DOHH2 (cell line): Measurements from ENCODE around the gene GMFB.

Experiments
- H3F3A ChIP-seq: fragments of 200-600 bp; sonication (generic), shearing (Covaris generic); 2 replicates; pipeline ENCODE4 v1.6.0; 2016; ENCODE audit warnings: antibody characterized with exemption, mild to moderate bottlenecking; ENCODE audit not compliant: control insufficient read depth, insufficient read depth
- H3K27ac ChIP-seq: fragments of 200-600 bp; sonication (generic); 2 replicates; pipeline ENCODE4 v1.5.1; 2014; ENCODE audit warnings: low read depth, mild to moderate bottlenecking, low read length, moderate library complexity
- H3K27me3 ChIP-seq: fragments of 200-600 bp; sonication (generic); 2 replicates; pipeline ENCODE4 v1.6.1; 2014; ENCODE audit warnings: mild to moderate bottlenecking, low read length, mixed read lengths; ENCODE audit not compliant: control insufficient read depth
- H3K36me3 ChIP-seq: fragments of 200-600 bp; sonication (generic); 2 replicates; pipeline ENCODE4 v1.6.1; 2014; ENCODE audit warnings: mild to moderate bottlenecking, low read length, moderate library complexity, mixed read lengths; ENCODE audit not compliant: control insufficient read depth
- H3K4me1 ChIP-seq: fragments of 200-600 bp; sonication (generic); 2 replicates; pipeline ENCODE4 v1.6.1; 2014; ENCODE audit warnings: mild to moderate bottlenecking, low read length, mixed read lengths; ENCODE audit not compliant: control insufficient read depth
- H3K4me2 ChIP-seq: fragments of 200-600 bp; sonication (generic); 2 replicates; pipeline ENCODE4 v1.6.0; 2014; ENCODE audit warnings: mild to moderate bottlenecking, low read length, moderate library complexity
- H3K4me3 ChIP-seq: fragments of 200-600 bp; sonication (generic); 2 replicates; pipeline ENCODE4 v1.5.1; 2014; ENCODE audit warnings: mild to moderate bottlenecking, low read length, mixed read lengths
- H3K79me2 ChIP-seq: fragments of 200-600 bp; sonication (generic); 2 replicates; pipeline ENCODE4 v1.6.1; 2014; ENCODE audit warnings: mild to moderate bottlenecking, low read length, mixed read lengths; ENCODE audit not compliant: control insufficient read depth
- H3K9me2 ChIP-seq: fragments of 200-600 bp; sonication (generic); replicated peaks from 2 replicates; pipeline ENCODE4 v1.6.1; 2014; ENCODE audit warnings: mild to moderate bottlenecking, low read length, mixed read lengths; ENCODE audit not compliant: control insufficient read depth
- H3K9me3 ChIP-seq: fragments of 200-600 bp; sonication (generic); 2 replicates; pipeline ENCODE4 v1.6.1; 2014; ENCODE audit warnings: antibody characterized with exemption, low read length, mixed read lengths; ENCODE audit not compliant: control insufficient read depth, insufficient read depth
- H4K20me1 ChIP-seq: fragments of 200-600 bp; sonication (generic); 2 replicates; pipeline ENCODE4 v1.6.0; 2014; ENCODE audit warnings: low read depth, mild to moderate bottlenecking, antibody characterized with exemption, low read length, moderate library complexity; ENCODE audit not compliant: control insufficient read depth, insufficient read depth
- EZH2phosphoT487 ChIP-seq: fragments of 200-600 bp; sonication (generic); IDR thresholded peaks from 2 replicates; pipeline ENCODE4 v1.6.1; 2017; ENCODE audit warnings: borderline replicate concordance, mild to moderate bottlenecking, antibody characterized with exemption, low read length, moderate library complexity, mixed read lengths
- TF ChIP-seq, protein P1 (sequence below): fragments of 200-600 bp; sonication (generic); IDR thresholded peaks from one replicate; pipeline ENCODE4 v1.5.1; 2014; ENCODE audit warnings: antibody characterized with exemption, mild to moderate bottlenecking, low read depth, low read length; ENCODE audit not compliant: poor library complexity, severe bottlenecking

Gene GMFB

DNA sequence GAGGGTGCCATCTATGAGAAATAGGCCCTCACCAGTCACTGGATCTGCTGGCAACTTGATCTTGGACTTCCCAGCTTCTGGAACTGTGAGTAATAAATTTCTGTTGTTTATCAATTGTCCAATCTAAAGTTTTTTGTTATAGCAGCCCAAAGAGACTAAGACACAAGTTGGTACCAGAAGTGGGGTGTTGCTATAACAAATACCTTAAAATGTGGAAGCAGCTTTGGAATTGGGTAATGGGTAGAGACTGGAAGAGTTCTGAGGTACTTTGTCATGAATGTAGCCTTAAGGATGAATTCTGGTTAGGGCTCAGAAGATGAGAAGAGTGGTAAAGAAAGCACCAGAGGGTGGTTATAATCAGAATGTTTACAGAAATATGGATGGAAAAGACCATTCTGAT, 21.5 kb downstream of the GMFB start:
- Histone ChIP-seq H3K9me3 (peaks cover 14% of the 10 kb centered on the region), H3K4me3 (no peak overlapping the region), H4K20me1 (no peaks in the 10 kb centered on the region), H3K36me3 (no peaks in the 10 kb centered on the region), H3K9me2 (no peaks in the 10 kb centered on the region), H3K4me2 (no peak overlapping the region), H3K79me2 (no peaks in the 10 kb centered on the region), H3K4me1 (no peaks in the 10 kb centered on the region), H3K27me3 (peaks cover 3% of the 10 kb centered on the region; the same call in 1 of the 2 replicates), H3F3A (no peaks in the 10 kb centered on the region), H3K27ac (no peak overlapping the region)
- TF ChIP-seq, protein P1, sequence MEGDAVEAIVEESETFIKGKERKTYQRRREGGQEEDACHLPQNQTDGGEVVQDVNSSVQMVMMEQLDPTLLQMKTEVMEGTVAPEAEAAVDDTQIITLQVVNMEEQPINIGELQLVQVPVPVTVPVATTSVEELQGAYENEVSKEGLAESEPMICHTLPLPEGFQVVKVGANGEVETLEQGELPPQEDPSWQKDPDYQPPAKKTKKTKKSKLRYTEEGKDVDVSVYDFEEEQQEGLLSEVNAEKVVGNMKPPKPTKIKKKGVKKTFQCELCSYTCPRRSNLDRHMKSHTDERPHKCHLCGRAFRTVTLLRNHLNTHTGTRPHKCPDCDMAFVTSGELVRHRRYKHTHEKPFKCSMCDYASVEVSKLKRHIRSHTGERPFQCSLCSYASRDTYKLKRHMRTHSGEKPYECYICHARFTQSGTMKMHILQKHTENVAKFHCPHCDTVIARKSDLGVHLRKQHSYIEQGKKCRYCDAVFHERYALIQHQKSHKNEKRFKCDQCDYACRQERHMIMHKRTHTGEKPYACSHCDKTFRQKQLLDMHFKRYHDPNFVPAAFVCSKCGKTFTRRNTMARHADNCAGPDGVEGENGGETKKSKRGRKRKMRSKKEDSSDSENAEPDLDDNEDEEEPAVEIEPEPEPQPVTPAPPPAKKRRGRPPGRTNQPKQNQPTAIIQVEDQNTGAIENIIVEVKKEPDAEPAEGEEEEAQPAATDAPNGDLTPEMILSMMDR = no peak
- no peak for TF ChIP-seq EZH2phosphoT487

DNA sequence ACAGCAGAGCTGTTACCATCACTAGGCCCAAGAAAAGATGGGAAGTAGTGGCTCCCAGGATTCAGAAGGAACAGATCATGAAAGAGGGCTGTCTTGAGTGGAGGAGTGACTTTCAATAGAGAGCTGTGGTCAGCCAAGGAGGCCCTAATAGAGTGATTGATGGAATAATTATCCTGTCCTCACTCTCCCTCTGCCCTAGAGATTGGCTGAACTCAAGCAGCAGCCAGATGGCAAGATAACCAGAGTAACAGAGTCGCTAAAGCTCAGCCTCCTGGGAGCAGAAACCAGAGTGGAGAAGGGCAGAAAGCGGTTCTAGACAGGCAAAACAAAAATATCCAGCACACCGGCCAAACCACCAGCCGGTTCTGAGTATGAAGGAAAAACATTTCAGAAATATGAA, 23.1 kb downstream of the GMFB start:
- Histone ChIP-seq H3F3A (no peaks in the 10 kb centered on the region), H3K27ac (no peak overlapping the region), H3K4me3 (no peak overlapping the region), H4K20me1 (no peaks in the 10 kb centered on the region), H3K9me2 (no peaks in the 10 kb centered on the region), H3K4me2 (no peak overlapping the region), H3K79me2 (no peaks in the 10 kb centered on the region), H3K27me3 (peaks cover 3% of the 10 kb centered on the region; the same call in 1 of the 2 replicates), H3K4me1 (no peaks in the 10 kb centered on the region), H3K9me3 (peaks cover 14% of the 10 kb centered on the region), H3K36me3 (no peaks in the 10 kb centered on the region)
- TF ChIP-seq EZH2phosphoT487 = no peak
- TF ChIP-seq, protein P1 = no peak

DNA sequence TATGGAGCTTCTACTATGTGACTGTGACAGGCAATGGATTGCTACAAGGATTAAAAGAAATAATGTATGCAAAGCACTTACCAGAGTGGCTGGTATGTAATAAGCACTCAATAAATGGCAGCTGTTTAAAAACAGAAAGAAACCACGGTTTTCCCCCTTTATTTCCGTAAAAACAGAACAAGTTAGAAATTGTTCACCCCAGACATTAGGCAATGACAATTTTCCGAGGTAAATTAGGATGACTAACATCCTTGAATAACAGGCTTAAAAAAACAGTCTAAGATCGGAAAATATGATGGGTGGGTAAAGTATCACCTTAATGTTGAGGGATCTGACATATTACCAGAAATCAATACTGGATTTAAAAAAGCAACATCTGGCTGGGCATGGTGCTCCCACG, 26.7 kb downstream of the GMFB start:
- H3K9me3 ChIP-seq = peaks cover 25% of the 10 kb centered on the region
- H3K27me3 ChIP-seq = peaks cover 3% of the 10 kb centered on the region; the same call in 1 of the 2 replicates
- H3K4me1 ChIP-seq = no peaks in the 10 kb centered on the region
- H3K36me3 ChIP-seq = no peaks in the 10 kb centered on the region
- TF ChIP-seq, protein P1 = no peak
- no peak for TF ChIP-seq EZH2phosphoT487
- no peak overlapping the region for H3K27ac ChIP-seq
- no peaks in the 10 kb centered on the region for H3F3A ChIP-seq
- H3K4me2 ChIP-seq = no peak overlapping the region
- no peaks in the 10 kb centered on the region for H3K79me2 ChIP-seq
- no peaks in the 10 kb centered on the region for H3K9me2 ChIP-seq
- no peaks in the 10 kb centered on the region for H4K20me1 ChIP-seq
- no peak overlapping the region for H3K4me3 ChIP-seq
